Measurements from ENCODE around the gene CORO1A. TPM values are rescaled to one million over a fixed set of nuclear protein-coding genes. Genes with fewer than 3 reads are reported as not detected.
"Not testable (repeated sequence)": the region's sequence is repeated elsewhere in the genome, so short reads cannot be mapped to it uniquely, and the experiment has no call there.

Gene CORO1A
- polyA plus RNA-seq, 1 donor from 2014 or later: 1,353 TPM

DNA sequence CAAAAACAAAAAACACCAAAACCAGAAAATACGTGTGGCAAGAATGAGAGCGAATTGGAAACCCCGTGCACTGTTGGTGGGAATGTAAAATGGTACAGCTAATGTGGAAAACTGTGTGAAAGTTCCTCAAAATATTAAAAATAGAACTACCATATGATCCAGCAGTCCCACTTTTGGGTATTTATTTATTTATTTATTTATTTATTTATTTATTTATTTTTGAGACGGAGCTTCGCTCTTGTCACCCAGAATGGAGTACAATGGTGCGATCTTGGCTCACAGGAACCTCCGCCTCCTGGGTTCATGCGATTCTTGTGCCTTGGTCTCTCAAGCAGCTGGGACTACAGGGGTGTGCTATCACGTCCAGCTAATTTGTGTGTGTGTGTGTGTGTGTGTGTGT, 30.9 kb upstream of the CORO1A start:
- Mint-ChIP-seq H3K27ac (no peak overlapping the region), H3K36me3 (peaks cover 5% of the 10 kb centered on the region), H3K4me1 (peaks cover 5 to 6% (median 5%) of the 10 kb centered on the region in 3 donors), H3K27me3 (no peaks in the 10 kb centered on the region), H3K9me3 (peaks cover 0 to 7% (median 0%) of the 10 kb centered on the region in 3 donors), H3K4me3 (no peak overlapping the region)

DNA sequence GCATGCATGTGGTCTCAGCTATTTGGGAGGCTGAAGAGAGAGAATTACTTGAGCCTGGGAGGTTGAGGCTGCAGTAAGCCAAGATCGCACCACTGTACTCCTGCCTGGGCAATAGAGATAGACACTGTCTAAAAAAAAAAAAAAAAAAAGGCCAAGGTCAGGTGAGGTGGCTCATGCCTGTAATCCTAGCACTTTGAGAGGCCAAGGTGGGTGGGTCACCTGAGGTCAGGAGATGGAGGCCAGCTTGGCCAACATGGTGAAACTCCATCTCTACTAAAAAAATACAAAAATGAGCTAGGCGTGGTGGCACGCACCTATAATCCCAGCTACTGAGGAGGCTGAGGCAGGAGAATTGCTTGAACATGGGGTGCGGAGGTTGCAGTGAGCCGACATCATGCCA, 28.2 kb upstream of the CORO1A start:
- Mint-ChIP-seq H3K4me1 (peaks cover 5 to 6% (median 5%) of the 10 kb centered on the region in 3 donors), H3K27me3 (no peaks in the 10 kb centered on the region), H3K36me3 (peaks cover 1% of the 10 kb centered on the region), H3K4me3 (no peak overlapping the region), H3K9me3 (peaks cover 0 to 3% (median 0%) of the 10 kb centered on the region in 3 donors), H3K27ac (no peak overlapping the region)

DNA sequence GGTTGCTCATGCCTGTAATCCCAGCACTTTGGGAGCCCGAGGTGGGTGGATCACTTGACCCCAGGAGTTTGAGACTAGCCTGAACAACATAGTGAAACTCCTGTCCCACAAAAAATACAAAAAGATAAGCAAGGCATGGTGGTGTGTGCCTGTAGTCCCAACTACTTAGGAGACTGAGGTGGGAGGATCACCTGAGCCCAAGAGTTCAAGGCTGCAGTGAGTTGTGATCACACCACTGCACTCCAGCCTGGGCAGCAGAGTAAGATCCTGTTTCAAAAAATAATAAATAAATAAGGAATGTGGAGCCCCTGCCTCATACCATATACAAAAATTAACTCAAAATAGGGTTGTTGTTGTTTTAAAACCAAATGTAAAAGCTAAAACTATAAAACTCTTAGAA, 26.2 kb upstream of the CORO1A start:
- peaks cover 0 to 4% (median 0%) of the 10 kb centered on the region in 3 donors for H3K4me1 Mint-ChIP-seq

DNA sequence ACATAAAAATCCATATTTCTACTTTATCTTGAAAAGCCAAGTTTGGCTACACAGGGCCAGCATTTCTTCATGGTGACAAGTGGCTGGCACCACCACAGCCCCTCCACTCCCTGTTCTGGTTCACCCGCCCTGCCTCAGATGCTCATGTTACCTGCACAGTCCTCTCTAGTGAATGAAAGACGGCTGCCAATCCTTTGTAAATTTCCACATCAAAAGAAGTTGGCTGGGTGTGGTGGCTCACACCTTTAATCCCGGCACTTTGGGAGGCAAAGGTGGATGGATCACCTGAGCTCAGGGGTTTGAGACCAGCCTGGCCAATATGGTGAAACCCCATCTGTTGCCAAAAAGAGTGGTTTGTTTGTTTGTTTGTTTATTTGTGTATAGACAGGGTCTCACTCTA, 19.9 kb upstream of the CORO1A start:
- Mint-ChIP-seq H3K27me3 (peaks cover 1% of the 10 kb centered on the region), H3K9me3 (no peaks in the 10 kb centered on the region), H3K27ac (no peak overlapping the region), H3K36me3 (no peaks in the 10 kb centered on the region), H3K4me3 (no peak overlapping the region), H3K4me1 (peaks cover 14 to 28% (median 25%) of the 10 kb centered on the region in 3 donors)

More for the DNA sequence above, 26.2 kb upstream of the CORO1A start:
- H3K27ac Mint-ChIP-seq: no peak overlapping the region
- peaks cover 1% of the 10 kb centered on the region for H3K27me3 Mint-ChIP-seq
- H3K36me3 Mint-ChIP-seq: no peaks in the 10 kb centered on the region
- no peaks in the 10 kb centered on the region for H3K9me3 Mint-ChIP-seq
- H3K4me3 Mint-ChIP-seq: no peak overlapping the region

DNA sequence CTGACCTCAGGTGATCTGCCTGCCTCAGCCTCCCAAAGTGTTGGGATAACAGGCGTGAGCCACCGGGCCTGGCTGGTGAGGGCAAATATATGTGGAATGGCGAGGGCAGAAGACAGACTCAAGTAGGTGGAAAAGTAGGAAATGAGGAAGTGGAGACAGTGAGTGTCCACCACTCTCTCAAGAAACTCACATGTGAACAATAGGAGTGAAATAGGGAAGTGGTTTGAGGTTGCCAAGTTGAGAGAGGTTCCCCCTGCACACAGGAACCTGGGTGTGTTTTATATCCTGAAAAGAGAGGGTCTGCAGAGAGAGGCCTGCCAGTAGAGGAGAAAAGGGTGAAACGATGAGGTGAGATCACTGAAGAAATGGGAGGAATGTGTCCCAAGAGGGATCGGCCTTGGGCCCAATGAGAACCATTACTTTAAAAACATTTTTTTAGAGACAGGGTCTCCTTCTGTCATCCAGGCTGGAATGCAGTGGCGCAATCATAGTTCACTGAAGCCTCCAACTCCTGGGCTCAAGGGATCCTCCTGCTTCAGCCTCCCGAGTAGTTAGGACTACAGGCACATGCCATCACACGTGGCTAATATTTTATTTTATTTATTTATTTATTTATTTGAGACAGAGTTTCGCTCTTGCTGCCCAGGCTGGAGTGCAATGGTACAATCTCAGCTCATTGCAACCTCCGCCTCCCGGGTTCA, 17.1 kb upstream of the CORO1A start:
- Mint-ChIP-seq H3K9me3 (no peaks in the 10 kb centered on the region), H3K4me3 (peak overlapping the region in 3 of 4 donors; percentile 21 to 86 (median 49)), H3K4me1 (peaks cover 14 to 28% (median 25%) of the 10 kb centered on the region in 3 donors), H3K36me3 (no peaks in the 10 kb centered on the region), H3K27me3 (no peaks in the 10 kb centered on the region), H3K27ac (peak overlapping the region in 2 of 3 donors; percentile 0 to 74)

DNA sequence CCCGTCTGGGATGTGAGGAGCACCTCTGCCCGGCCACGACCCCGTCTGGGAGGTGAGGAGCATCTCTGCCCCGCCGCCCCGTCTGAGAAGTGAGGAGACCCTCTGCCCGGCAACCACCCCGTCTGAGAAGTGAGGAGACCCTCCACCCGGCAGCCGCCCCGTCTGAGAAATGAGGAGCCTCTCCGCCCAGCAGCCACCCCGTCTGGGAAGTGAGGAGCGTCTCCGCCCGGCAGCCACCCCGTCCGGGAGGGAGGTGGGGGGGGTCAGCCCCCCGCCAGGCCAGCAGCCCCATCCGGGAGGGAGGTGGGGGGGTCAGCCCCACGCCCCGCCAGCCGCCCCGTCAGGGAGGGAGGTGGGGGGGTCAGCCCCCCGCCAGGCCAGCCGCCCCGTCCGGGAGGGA, 14.7 kb upstream of the CORO1A start:
- peaks cover 14 to 27% (median 25%) of the 10 kb centered on the region in 3 donors for H3K4me1 Mint-ChIP-seq
- H3K27me3 Mint-ChIP-seq, H3K4me3 Mint-ChIP-seq, H3K27ac Mint-ChIP-seq, H3K9me3 Mint-ChIP-seq, H3K36me3 Mint-ChIP-seq: not testable (repeated sequence)

DNA sequence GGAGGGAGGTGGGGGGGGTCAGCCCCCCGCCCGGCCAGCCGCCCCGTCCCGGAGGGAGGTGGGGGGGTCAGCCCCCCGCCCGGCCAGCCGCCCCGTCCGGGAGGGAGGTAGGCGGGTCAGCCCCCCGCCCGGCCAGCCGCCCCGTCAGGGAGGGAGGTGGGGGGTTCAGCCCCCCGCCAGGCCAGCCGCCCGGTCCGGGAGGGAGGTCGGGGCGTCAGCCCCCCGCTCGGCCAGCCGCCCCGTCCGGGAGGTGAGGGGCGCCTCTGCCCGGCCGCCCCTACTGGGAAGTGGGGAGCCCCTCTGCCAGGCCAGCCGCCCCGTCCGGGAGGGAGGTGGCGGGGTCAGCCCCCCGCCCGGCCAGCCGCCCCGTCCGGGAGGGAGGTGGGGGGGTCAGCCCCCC, 14.0 kb upstream of the CORO1A start:
- H3K36me3 Mint-ChIP-seq, H3K27ac Mint-ChIP-seq, H3K9me3 Mint-ChIP-seq, H3K4me3 Mint-ChIP-seq, H3K27me3 Mint-ChIP-seq: not testable (repeated sequence)
- H3K4me1 Mint-ChIP-seq: peaks cover 14 to 27% (median 25%) of the 10 kb centered on the region in 3 donors

DNA sequence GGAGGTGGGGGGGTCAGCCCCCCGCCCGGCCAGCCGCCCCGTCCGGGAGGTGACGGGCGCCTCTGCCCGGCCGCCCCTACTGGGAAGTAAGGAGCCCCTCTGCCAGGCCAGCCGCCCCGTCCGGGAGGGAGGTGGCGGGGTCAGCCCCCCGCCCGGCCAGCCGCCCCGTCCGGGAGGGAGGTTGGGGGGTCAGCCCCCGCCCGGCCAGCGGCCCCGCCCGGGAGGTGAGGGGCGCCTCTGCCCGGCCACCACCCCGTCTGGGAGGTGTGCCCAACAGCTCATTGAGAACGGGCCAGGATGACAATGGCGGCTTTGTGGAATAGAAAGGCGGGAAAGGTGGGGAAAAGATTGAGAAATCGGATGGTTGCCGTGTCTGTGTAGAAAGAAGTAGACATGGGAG, 13.3 kb upstream of the CORO1A start:
- H3K4me1 Mint-ChIP-seq: peaks cover 11 to 21% (median 21%) of the 10 kb centered on the region in 3 donors
- H3K27me3 Mint-ChIP-seq, H3K9me3 Mint-ChIP-seq: not testable (repeated sequence)

DNA sequence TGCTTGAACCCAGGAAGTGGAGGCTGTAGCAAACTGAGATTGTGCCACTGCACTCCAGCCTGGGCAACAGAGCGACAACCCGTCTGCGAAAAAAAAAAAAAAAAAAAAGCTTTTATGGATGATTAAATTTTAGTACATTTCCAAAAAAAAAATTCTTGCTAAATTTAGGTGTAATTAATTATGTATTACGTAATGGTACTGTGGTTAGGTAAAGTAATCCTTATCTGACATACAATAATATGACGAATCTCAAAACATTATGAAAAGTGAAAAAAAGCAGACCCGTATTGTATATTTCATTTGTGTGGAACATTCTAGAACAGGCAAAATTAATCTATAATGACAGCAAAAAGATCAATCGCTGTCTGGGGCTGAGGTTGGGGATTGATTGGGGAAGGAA, 10.3 kb upstream of the CORO1A start:
- Mint-ChIP-seq H3K4me3 (no peak overlapping the region), H3K27me3 (peaks cover 1% of the 10 kb centered on the region), H3K36me3 (no peaks in the 10 kb centered on the region), H3K27ac (no peak overlapping the region), H3K4me1 (peaks cover 0 to 3% (median 2%) of the 10 kb centered on the region in 3 donors), H3K9me3 (no peaks in the 10 kb centered on the region)

More for the DNA sequence above, 13.3 kb upstream of the CORO1A start:
- not testable (repeated sequence) for H3K36me3 Mint-ChIP-seq, H3K27ac Mint-ChIP-seq, H3K4me3 Mint-ChIP-seq

DNA sequence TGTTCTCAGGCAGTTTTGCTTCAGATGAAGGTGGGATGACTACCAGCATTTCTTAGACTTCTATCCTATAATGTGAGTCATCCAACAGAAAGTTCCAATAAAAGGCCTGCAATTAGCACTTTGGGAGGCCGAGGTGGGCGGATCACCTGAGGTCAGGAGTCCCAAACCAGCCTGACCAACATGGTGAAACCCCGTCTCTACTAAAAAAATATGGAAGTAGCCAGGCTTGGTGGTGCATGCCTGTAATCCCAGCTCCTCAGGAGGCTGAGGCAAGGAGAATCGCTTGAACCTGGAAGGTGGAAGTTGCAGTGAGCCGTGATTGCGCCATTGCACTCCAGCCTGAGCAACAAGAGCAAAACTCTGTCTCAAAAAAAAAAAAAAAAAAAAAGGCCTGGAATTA, 6.5 kb upstream of the CORO1A start:
- H3K4me1 Mint-ChIP-seq, H3K27ac Mint-ChIP-seq, H3K36me3 Mint-ChIP-seq, H3K27me3 Mint-ChIP-seq, H3K9me3 Mint-ChIP-seq, H3K4me3 Mint-ChIP-seq: not testable (repeated sequence)

DNA sequence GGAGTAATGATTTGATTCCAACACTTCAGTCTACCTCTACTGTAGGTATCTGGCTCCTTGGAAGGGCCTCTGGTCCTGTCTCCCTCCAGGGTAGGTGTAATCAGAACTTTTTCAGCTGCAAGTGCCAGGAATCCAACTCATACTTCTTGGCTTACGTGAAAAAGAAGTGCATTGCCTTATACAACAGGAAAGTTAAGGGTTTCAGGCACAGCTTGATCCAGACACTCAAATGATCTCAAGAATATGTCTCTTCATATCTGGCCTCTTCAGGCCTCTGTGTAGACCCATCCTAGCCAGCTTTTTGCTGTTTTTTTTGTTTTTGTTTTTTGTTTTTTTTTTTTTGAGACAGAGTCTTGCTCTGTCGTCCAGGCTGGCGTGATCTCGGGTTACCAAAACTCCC, 4.2 kb upstream of the CORO1A start:
- Mint-ChIP-seq H3K9me3 (no peaks in the 10 kb centered on the region), H3K27ac (no peak overlapping the region), H3K27me3 (no peaks in the 10 kb centered on the region), H3K36me3 (peaks cover 3% of the 10 kb centered on the region), H3K4me3 (peak overlapping the region in 1 of 4 donors; percentile 60), H3K4me1 (peaks cover 8 to 10% (median 9%) of the 10 kb centered on the region in 3 donors)

DNA sequence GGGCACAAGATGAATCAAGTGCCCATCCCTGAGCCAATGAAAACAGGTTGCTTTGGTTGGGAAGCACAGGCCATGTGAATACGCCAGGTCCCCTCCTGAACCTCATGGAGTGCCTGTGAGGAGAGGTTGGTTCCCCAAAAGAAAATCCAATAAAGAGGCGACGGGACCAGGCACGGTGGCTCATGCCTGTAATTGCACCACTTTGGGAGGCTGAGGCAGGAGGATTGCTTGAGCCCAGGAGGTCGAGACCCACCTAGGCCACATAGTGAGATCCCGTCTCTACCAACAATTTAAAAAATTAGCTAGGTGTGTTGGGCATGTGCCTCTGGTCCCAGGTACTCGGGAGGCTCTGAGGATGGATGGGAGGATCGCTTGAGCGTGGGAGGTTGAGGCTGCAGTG, 3.5 kb upstream of the CORO1A start:
- Mint-ChIP-seq H3K36me3 (peaks cover 10% of the 10 kb centered on the region), H3K4me1 (peaks cover 8 to 10% (median 9%) of the 10 kb centered on the region in 3 donors), H3K4me3 (no peak overlapping the region), H3K9me3 (no peaks in the 10 kb centered on the region), H3K27ac (no peak overlapping the region), H3K27me3 (no peaks in the 10 kb centered on the region)

DNA sequence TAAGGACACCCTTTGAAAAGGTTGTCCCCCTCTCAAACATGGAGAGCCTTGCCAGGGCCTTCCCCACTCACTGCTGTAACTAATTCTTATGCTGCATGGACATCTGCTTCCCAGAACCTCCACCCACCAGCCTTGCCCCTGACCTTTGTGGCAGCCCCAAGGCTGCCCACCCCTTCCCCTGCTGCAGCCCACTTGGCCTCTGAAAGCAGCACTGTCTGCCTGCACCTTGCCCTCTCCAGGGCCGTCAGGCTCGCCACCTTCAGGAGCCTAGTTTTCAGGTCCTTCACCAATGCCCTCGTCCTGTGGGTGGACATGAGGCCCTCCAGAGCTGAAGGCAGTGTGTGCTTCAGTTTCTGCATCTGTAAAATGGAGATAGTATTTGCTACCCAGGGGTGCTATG, 2.7 kb upstream of the CORO1A start:
- Mint-ChIP-seq H3K27me3 (no peaks in the 10 kb centered on the region), H3K4me1 (peaks cover 9 to 10% (median 9%) of the 10 kb centered on the region in 3 donors), H3K36me3 (peaks cover 11% of the 10 kb centered on the region), H3K9me3 (no peaks in the 10 kb centered on the region), H3K4me3 (peak overlapping the region in 2 of 4 donors; percentile 47 to 63), H3K27ac (peak overlapping the region in 2 of 3 donors; percentile 39 to 77)

DNA sequence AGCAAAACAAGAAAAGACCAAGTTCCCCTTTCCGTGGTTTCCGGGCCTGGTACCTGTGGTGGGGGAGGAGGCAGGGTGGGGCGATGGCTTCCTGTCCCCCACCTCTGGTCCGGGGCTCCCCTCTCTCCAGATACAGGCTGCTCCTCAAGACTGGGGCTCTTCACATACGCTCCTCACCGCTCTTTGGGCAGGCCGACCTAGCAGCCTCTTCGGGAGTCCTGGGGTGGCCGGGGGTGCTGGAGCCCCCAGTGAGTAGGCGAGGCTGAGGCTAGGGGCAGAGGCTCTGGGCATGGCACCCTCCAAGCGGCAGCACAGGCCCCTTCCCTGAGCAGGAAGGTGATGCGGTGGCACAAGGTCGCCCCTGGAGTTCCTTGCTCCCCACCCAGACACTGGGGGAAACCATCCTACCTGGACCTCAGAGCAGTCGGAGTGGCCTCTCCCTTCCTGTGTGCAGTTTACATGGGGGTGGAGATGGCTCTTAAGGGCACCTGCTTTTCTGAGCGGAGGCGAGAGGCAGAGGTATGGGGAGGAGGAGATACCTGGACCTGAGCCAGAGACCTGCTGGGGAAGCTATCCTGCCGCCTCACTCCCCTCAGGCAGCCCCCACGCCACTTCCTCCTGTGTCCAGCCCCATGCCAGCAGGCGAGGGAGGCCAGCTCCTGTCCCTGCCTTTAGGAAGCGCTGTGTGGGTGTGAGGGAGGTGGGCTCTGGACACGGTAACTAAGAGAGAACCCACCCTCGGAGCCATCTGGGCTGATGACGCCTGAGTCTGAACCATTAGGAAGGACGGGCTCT, 891 bp downstream of the CORO1A start:
- Mint-ChIP-seq H3K4me3 (peak overlapping the region; percentile 97 to 99 (median 99)), H3K27ac (peak overlapping the region; percentile 97 to 99 (median 98)), H3K4me1 (peaks cover 20 to 22% (median 21%) of the 10 kb centered on the region in 3 donors), H3K27me3 (no peaks in the 10 kb centered on the region), H3K36me3 (peaks cover 15% of the 10 kb centered on the region), H3K9me3 (no peaks in the 10 kb centered on the region)

DNA sequence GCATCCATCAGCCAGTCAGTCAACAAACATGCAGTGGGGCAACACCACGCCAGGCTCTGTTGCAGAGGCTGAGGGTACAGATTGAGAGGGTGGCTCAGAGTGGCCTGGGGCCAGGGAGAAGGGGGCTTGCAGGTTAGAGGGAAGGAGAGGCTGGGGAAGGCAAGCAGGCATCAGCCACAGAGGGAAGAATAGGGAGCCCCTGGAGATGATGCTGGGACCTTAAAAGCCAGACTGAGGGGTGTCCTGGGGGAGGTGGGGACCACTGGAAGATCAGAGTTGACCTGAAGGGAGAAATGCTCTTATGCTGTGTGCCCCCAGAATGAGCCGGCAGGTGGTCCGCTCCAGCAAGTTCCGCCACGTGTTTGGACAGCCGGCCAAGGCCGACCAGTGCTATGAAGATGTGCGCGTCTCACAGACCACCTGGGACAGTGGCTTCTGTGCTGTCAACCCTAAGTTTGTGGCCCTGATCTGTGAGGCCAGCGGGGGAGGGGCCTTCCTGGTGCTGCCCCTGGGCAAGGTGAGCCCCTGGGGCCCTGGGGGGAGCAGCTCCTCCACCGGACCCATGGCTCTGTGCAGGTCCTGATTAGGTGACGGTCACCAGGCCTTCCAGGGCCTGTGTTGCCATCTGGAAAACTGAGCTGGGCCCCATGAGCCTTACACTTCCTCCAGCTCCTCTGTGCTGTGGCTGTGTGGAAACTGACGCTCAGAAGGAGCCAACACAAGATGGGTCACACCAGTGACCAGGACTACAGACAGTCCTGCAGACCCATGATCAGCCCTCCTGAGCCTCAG, 1.7 kb downstream of the CORO1A start:
- Mint-ChIP-seq H3K4me1 (peaks cover 20 to 22% (median 21%) of the 10 kb centered on the region in 3 donors), H3K4me3 (peak overlapping the region; percentile 97 to 99 (median 99)), H3K36me3 (peaks cover 15% of the 10 kb centered on the region), H3K27ac (peak overlapping the region; percentile 97 to 99 (median 98)), H3K9me3 (no peaks in the 10 kb centered on the region), H3K27me3 (no peaks in the 10 kb centered on the region)
